ENCODE measurements around the gene FAM227A.

DNA sequence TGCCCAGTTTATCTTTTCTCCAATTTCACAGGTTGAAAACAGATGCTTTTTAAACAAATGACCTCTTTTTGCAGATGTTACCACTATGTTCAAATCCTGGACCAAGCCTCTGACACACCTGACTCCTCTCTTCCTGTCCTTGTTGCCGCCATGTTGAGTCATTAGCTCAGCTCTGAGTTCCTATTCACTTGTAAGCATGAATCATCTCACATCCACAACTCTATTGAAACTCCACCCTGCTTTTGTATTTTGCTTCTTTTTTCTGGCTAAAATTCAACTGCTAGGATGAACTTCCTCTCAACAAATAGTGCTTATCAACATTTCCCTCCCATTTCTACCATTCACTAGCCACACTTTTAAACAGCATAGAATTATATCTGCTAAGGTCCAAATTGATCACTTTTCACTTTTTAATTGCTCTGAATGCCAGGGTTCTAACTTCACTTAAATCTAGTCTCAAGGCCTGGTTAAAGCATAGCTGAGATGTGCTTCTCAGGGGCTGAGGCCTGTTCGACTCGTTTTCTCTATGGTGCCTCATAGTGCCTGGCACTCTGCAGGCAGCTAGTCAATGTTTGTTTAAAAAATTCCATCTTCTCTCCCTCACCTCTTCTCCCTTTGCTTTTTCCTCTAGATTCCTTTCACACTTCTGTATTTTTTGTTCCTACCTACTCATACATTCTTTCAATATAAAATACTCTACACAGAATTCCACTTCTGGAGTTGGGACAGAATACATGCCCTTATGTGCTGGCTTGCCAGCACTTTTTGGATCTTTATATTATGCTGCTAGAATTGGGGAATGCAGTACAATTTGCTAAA, 40.6 kb upstream of the FAM227A start:
- peak; percentile 45 for TF ChIP-seq GATA2 (IDR thresholded peaks at IDR 0.05; ENCODE audit: insufficient read depth, insufficient read length, low read depth, low read length)
- TF ChIP-seq POLR2A (IDR thresholded peaks at IDR 0.05; ENCODE audit: low read depth, low read length): no peak
- TF ChIP-seq CTCF (IDR thresholded peaks at IDR 0.05; ENCODE audit: extremely low read depth in 1 of 2, insufficient read depth in 1 of 2, low read depth in 1 of 2, low read length in 2 of 2): no peak
- TF ChIP-seq EZH2 (IDR thresholded peaks at IDR 0.05; ENCODE audit: borderline replicate concordance, low read depth, low read length, severe bottlenecking): no peak
- TF ChIP-seq POLR2AphosphoS5 (IDR thresholded peaks at IDR 0.05; ENCODE audit: insufficient read depth, low read depth, low read length): peak; percentile 63
- peak; percentile 84 for TF ChIP-seq JUN (IDR thresholded peaks at IDR 0.05; ENCODE audit: borderline replicate concordance, insufficient read depth, insufficient read length, low read depth)
- no peak for TF ChIP-seq MYC (IDR thresholded peaks at IDR 0.05; ENCODE audit: low read depth, low read length)
- TF ChIP-seq, protein P1, sequence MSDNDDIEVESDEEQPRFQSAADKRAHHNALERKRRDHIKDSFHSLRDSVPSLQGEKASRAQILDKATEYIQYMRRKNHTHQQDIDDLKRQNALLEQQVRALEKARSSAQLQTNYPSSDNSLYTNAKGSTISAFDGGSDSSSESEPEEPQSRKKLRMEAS (IDR thresholded peaks at IDR 0.05; ENCODE audit: insufficient read depth, insufficient read length): no peak
- peak; percentile 94 for TF ChIP-seq FOS (IDR thresholded peaks at IDR 0.05; ENCODE audit: borderline replicate concordance, insufficient read depth, low read length)

Measured in endothelial cell of umbilical vein (primary cell).